HG03378 (cell line): ENCODE results near the gene AGBL4.

ENCODE experiments used
- ATAC-seq: cut with Tn5 transposase; IDR thresholded peaks from one replicate; pipeline ENCODE4 v1.9.1; 2021; ENCODE audit warnings: mild to moderate bottlenecking, moderate library complexity; ENCODE audit not compliant: unreplicated experiment

Gene AGBL4

GRCh38 chr1:48741380-48741779 lies 1282.4 kb downstream of the AGBL4 start:
- no peak for ATAC-seq

- ATAC-seq: no peak
Observed at GRCh38 chr1:48740621-48741020, 1283.1 kb downstream of the AGBL4 start.

- no peak for ATAC-seq
Observed at GRCh38 chr1:48739091-48739490, 1284.7 kb downstream of the AGBL4 start.

GRCh38 chr1:48738356-48738755 lies 1285.4 kb downstream of the AGBL4 start:
- no peak for ATAC-seq

- no peak for ATAC-seq
Observed at GRCh38 chr1:48735796-48736195, 1288.0 kb downstream of the AGBL4 start.

- peak; percentile 68 for ATAC-seq
Observed at GRCh38 chr1:48730164-48730910, 1293.4 kb downstream of the AGBL4 start.

GRCh38 chr1:48728584-48728983 lies 1295.2 kb downstream of the AGBL4 start:
- ATAC-seq: no peak

- ATAC-seq: no peak
Observed at GRCh38 chr1:48726557-48727215, 1297.1 kb downstream of the AGBL4 start.

- no peak for ATAC-seq
Observed at GRCh38 chr1:48726139-48726538, 1297.6 kb downstream of the AGBL4 start.

- ATAC-seq: no peak
Observed at GRCh38 chr1:48725341-48726046, 1298.3 kb downstream of the AGBL4 start.

- no peak for ATAC-seq
Observed at GRCh38 chr1:48720929-48721328, 1302.8 kb downstream of the AGBL4 start.

- no peak for ATAC-seq
Observed at GRCh38 chr1:48718705-48719104, 1305.0 kb downstream of the AGBL4 start.

GRCh38 chr1:48718116-48718630 lies 1305.6 kb downstream of the AGBL4 start:
- ATAC-seq: no peak

- no peak for ATAC-seq
Observed at GRCh38 chr1:48717082-48717481, 1306.7 kb downstream of the AGBL4 start.

- ATAC-seq: no peak
Observed at GRCh38 chr1:48715921-48716320, 1307.8 kb downstream of the AGBL4 start.

GRCh38 chr1:48710915-48711314 lies 1312.8 kb downstream of the AGBL4 start:
- ATAC-seq: no peak

GRCh38 chr1:48710318-48710717 lies 1313.4 kb downstream of the AGBL4 start:
- ATAC-seq: no peak

GRCh38 chr1:48704736-48705135 lies 1319.0 kb downstream of the AGBL4 start:
- ATAC-seq: no peak

GRCh38 chr1:48701445-48701844 lies 1322.3 kb downstream of the AGBL4 start:
- ATAC-seq: no peak

- ATAC-seq: peak; percentile 74
Observed at GRCh38 chr1:48697066-48697707, 1326.6 kb downstream of the AGBL4 start.

- ATAC-seq: no peak
Observed at GRCh38 chr1:48695161-48695560, 1328.6 kb downstream of the AGBL4 start.
